CD14-positive monocyte (primary cell): ENCODE data around the gene UPK1A. TPM values are rescaled to one million over a fixed set of nuclear protein-coding genes. Genes with fewer than 3 reads are reported as not detected.

ENCODE experiments used
- DNase-seq, 3 donors: peaks; one replicate each; pipeline ENCODE4 v3.0.0-alpha.2; 2011 to 2022
- H2AFZ ChIP-seq: 2 replicates; pipeline ENCODE4 v1.6.0; 2012; ENCODE audit warnings: mild to moderate bottlenecking, low read depth, low read length, inconsistent platforms; ENCODE audit not compliant: insufficient read depth, poor library complexity, severe bottlenecking
- H3K27ac ChIP-seq, 2 donors: 1 replicate in 1 of 2; 2 replicates in 1 of 2; pipeline ENCODE4 v1.5.1; 2012 to 2013; ENCODE audit warnings: low read length in 2 of 2, control low read depth in 1 of 2, inconsistent platforms in 1 of 2, low read depth in 1 of 2, mild to moderate bottlenecking in 1 of 2
- H3K27me3 ChIP-seq, 2 donors: one replicate each; pipeline versions ENCODE4 v1.6.0 to v1.6.1; 2011 to 2013; ENCODE audit warnings: low read length in 2 of 2; ENCODE audit not compliant: control insufficient read depth in 2 of 2, insufficient read depth in 2 of 2
- H3K36me3 ChIP-seq, 2 donors: replicated peaks in 1 of 2; 1 replicate in 1 of 2; 2 replicates in 1 of 2; pipeline versions ENCODE4 v1.5.1 to v1.6.1; 2012 to 2013; ENCODE audit warnings: low read length in 2 of 2, control low read depth in 1 of 2, inconsistent platforms in 1 of 2, mild to moderate bottlenecking in 1 of 2; ENCODE audit not compliant: insufficient read depth in 2 of 2, control insufficient read depth in 1 of 2
- H3K4me1 ChIP-seq, 2 donors: 1 replicate in 1 of 2; 2 replicates in 1 of 2; pipeline versions ENCODE4 v1.5.1 to v1.6.1; 2012 to 2013; ENCODE audit warnings: low read length in 2 of 2, control low read depth in 1 of 2, inconsistent platforms in 1 of 2, mild to moderate bottlenecking in 1 of 2, moderate library complexity in 1 of 2; ENCODE audit not compliant: insufficient read depth in 2 of 2, control insufficient read depth in 1 of 2
- H3K4me2 ChIP-seq: replicated peaks from 2 replicates; pipeline ENCODE3; 2012; ENCODE audit warnings: low read length, moderate library complexity, mild to moderate bottlenecking; ENCODE audit not compliant: poor library complexity, severe bottlenecking; ENCODE audit errors: extremely low read depth
- H3K4me3 ChIP-seq, 3 experiments: fragments of 200-600 bp in 1 of 3; sonication (generic) in 1 of 3; replicated peaks in 1 of 3; 1 replicate in 2 of 3; 2 replicates in 1 of 3; pipeline ENCODE4 v1.5.1; 2011 to 2013; ENCODE audit warnings: low read length in 3 of 3, mild to moderate bottlenecking in 3 of 3, control low read depth in 2 of 3, low read depth in 2 of 3, inconsistent platforms in 1 of 3, moderate library complexity in 1 of 3
- H3K79me2 ChIP-seq: 2 replicates; pipeline ENCODE4 v1.6.0; 2012; ENCODE audit warnings: mild to moderate bottlenecking, control low read depth, inconsistent platforms, low read length, moderate library complexity; ENCODE audit not compliant: insufficient read depth
- H3K9ac ChIP-seq: 2 replicates; pipeline ENCODE4 v1.6.0; 2017; ENCODE audit warnings: low read length, mild to moderate bottlenecking; ENCODE audit not compliant: insufficient read depth, poor library complexity, severe bottlenecking
- H3K9me3 ChIP-seq, 2 donors: replicated peaks in 1 of 2; 1 replicate in 1 of 2; 2 replicates in 1 of 2; pipeline versions ENCODE4 v1.5.1 to v1.6.1; 2012 to 2013; ENCODE audit warnings: low read length in 2 of 2, control low read depth in 1 of 2; ENCODE audit not compliant: control insufficient read depth in 1 of 2, insufficient read depth in 1 of 2
- H4K20me1 ChIP-seq: 2 replicates; pipeline ENCODE4 v1.6.0; 2012; ENCODE audit warnings: mild to moderate bottlenecking, low read length, control low read depth, moderate library complexity; ENCODE audit not compliant: insufficient read depth
- H3K27ac Mint-ChIP-seq, 7 donors: one replicate each; pipeline ENCODE4 v1.8.0; 2020; ENCODE audit warnings: mild to moderate bottlenecking in 7 of 7, mixed read lengths in 7 of 7, moderate library complexity in 6 of 7, inconsistent platforms in 2 of 7
- H3K27me3 Mint-ChIP-seq, 3 donors: one replicate each; pipeline ENCODE4 v1.8.0; 2021 to 2022; ENCODE audit warnings: low read depth in 3 of 3, mild to moderate bottlenecking in 3 of 3, mixed read lengths in 3 of 3, moderate library complexity in 3 of 3, inconsistent platforms in 1 of 3
- H3K36me3 Mint-ChIP-seq, 2 donors: one replicate each; pipeline ENCODE4 v1.8.0; 2020; ENCODE audit warnings: mixed read lengths in 2 of 2, inconsistent platforms in 1 of 2, mild to moderate bottlenecking in 1 of 2
- H3K4me1 Mint-ChIP-seq: one replicate; pipeline ENCODE4 v1.8.0; 2020; ENCODE audit warnings: mild to moderate bottlenecking, mixed read lengths
- H3K4me3 Mint-ChIP-seq, 2 donors: one replicate each; pipeline ENCODE4 v1.8.0; 2020; ENCODE audit warnings: mild to moderate bottlenecking in 2 of 2, mixed read lengths in 2 of 2, moderate library complexity in 1 of 2
- H3K9me3 Mint-ChIP-seq, 7 donors: one replicate each; pipeline ENCODE4 v1.8.0; 2020 to 2022; ENCODE audit warnings: mixed read lengths in 7 of 7, mild to moderate bottlenecking in 6 of 7, moderate library complexity in 6 of 7, inconsistent platforms in 2 of 7
- CTCF ChIP-seq: fragments of 200-600 bp; IDR thresholded peaks from one replicate; pipeline ENCODE4 v1.8.0; 2022; ENCODE audit warnings: antibody characterized with exemption, mild to moderate bottlenecking
- WGBS: methylation state at CpG from one replicate; pipeline ENCODE4 v1.1.5; 2013; ENCODE audit warnings: missing lambda C conversion rate; ENCODE audit not compliant: insufficient coverage; 5-methylcytosine and 5-hydroxymethylcytosine counted together
- intact Hi-C, 2 donors: fragments of 100-400 bp; cut with micrococcal nuclease; formaldehyde crosslinking; loops; one replicate each; pipeline versions ENCODE4 v1.15.0 to v1.15.1; 2023
- polyA plus RNA-seq, 3 donors: library from polyadenylated mRNA; depleted of rRNA in 1 of 3; unstranded in 2 of 3; stranded (reverse) in 1 of 3; fragments of 300-500 nt in 2 of 3; fragments of >200 nt in 1 of 3; fragmentation: Illumina TruSeq in 2 of 3; gene quantifications; 1 replicate in 2 of 3; 2 replicates in 1 of 3; pipeline ENCODE4 v1.2.3, GENCODE V29; 2012 to 2021

Gene UPK1A
- polyA plus RNA-seq, 3 donors, result not detected

DNA sequence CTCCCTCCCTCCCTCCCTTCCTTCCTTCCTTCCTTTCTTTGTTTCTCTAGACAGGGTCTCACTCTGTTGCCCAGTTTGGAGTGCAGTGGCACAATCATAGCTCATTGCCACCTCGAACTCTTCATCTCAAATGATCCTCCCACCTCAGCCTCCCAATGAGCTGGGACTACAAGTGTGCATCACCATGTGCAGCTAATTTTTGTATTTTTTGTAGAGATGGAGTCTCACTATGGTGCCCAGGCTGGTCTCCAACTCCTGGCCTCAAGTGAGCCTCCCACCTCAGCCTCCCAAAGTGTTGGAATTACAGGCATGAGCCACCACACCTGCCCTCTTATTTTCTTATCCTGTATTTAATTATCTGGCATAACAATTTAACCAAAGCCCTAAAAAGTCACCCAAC lies 4.4 kb downstream of the UPK1A start:
- intact Hi-C loops, result no loop called here
- Histone ChIP-seq H3K9ac (no peak overlapping the region), H3K27me3 (peaks cover 9 to 39% of the 10 kb centered on the region in 2 donors), H2AFZ (no peak overlapping the region), H3K27ac (no peak overlapping the region), H3K9me3 (peaks cover 0 to 7% of the 10 kb centered on the region in 2 donors), H3K4me3 (no peak overlapping the region), H3K79me2 (no peaks in the 10 kb centered on the region), H3K4me1 (peaks cover 0 to 6% of the 10 kb centered on the region in 2 donors), H4K20me1 (no peaks in the 10 kb centered on the region), H3K36me3 (peaks cover 0 to under 1% of the 10 kb centered on the region in 2 donors), H3K4me2 (no peak overlapping the region)
- TF ChIP-seq CTCF, result no peak
- Mint-ChIP-seq H3K4me3 (no peak overlapping the region), H3K27ac (peak overlapping the region in 2 of 7 donors; percentile 55 to 75), H3K4me1 (peaks cover 6% of the 10 kb centered on the region), H3K9me3 (peaks cover 0 to 9% (median 0%) of the 10 kb centered on the region in 7 donors), H3K27me3 (peaks cover 49 to 57% (median 55%) of the 10 kb centered on the region in 3 donors), H3K36me3 (no peaks in the 10 kb centered on the region)
- no peak for DNase-seq
- no CpG with 5 or more reads among the region's 1 CpG for WGBS

DNA sequence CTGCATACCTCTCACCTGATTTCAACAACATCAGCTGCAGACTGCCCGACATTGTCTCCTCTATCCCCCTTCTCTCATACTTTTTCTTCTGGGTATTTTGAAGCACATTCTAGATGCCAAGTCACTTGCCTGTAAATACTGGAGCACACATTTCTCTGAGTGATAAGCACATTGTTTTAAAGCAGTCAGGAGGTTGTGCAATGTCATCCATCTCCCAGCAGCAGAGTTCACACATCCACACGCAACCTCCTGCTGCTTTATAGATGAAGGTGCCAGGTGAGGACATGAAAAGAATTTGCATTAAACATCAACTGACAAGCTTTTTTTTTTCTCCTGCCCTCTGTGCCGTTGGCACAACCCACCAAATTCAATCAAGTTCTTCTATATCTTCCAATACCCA lies 5.5 kb downstream of the UPK1A start:
- Mint-ChIP-seq H3K27me3 (peaks cover 55 to 64% (median 59%) of the 10 kb centered on the region in 3 donors), H3K9me3 (peaks cover 0 to 9% (median 0%) of the 10 kb centered on the region in 7 donors), H3K36me3 (no peaks in the 10 kb centered on the region), H3K27ac (no peak overlapping the region), H3K4me3 (peak overlapping the region in 1 of 2 donors; percentile 22), H3K4me1 (peaks cover 6% of the 10 kb centered on the region)
- H2AFZ ChIP-seq, result no peak overlapping the region
- WGBS, result 67% methylated on average over 1 of the region's 3 CpGs
- no peaks in the 10 kb centered on the region for H3K36me3 ChIP-seq
- H3K4me1 ChIP-seq, result peaks cover 0 to 6% of the 10 kb centered on the region in 2 donors
- no peak for TF ChIP-seq CTCF
- H4K20me1 ChIP-seq, result no peaks in the 10 kb centered on the region
- H3K79me2 ChIP-seq, result no peaks in the 10 kb centered on the region
- no peak overlapping the region for H3K4me3 ChIP-seq
- H3K9ac ChIP-seq, result no peak overlapping the region
- peaks cover 9 to 39% of the 10 kb centered on the region in 2 donors for H3K27me3 ChIP-seq
- no peak overlapping the region for H3K27ac ChIP-seq
- H3K9me3 ChIP-seq, result peaks cover 0 to 7% of the 10 kb centered on the region in 2 donors
- intact Hi-C loops, result no loop called here
- no peak overlapping the region for H3K4me2 ChIP-seq
- no peak for DNase-seq
